H1 (cell line): Measurements from ENCODE around the gene MMADHC. TPM values are rescaled to one million over a fixed set of nuclear protein-coding genes. Genes with fewer than 3 reads are reported as not detected.
A peak's percentile ranks its signal among the peaks of the same experiment; 100 is the strongest.

Experiments
- CTCF ChIA-PET: fragments of 300-600 bp; sonication (Branson Sonifier 250); formaldehyde crosslinking; loops from one replicate; lab custom pipeline; 2021; ENCODE audit not compliant: partially characterized antibody; lab: Charles Lee
- POLR2A ChIA-PET: fragments of 300-600 bp; sonication (Branson Sonifier 250); formaldehyde crosslinking; loops from one replicate; lab custom pipeline; 2021; ENCODE audit warnings: inconsistent platforms; ENCODE audit not compliant: partially characterized antibody; lab: Charles Lee
- DNase-seq, 2 experiments: peaks; one replicate each; pipeline versions ENCODE4 v3.0.0 to v3.0.0-alpha.2; 2010 to 2022; ENCODE audit warnings: low spot score in 2 of 2, low read depth in 1 of 2, mixed read lengths in 1 of 2
- FAIRE-seq: peaks from 2 replicates; lab custom pipeline; 2011; peaks lifted over from hg19 to GRCh38; lab: Jason Lieb, UNC
- H2AFZ ChIP-seq: 2 replicates; pipeline ENCODE4 v1.8.1; 2012; ENCODE audit warnings: low read length, inconsistent platforms
- H2AK5ac ChIP-seq: 2 replicates; pipeline ENCODE4 v1.6.1; 2013; ENCODE audit warnings: low read depth, low read length
- H2BK120ac ChIP-seq: replicated peaks from 2 replicates; pipeline ENCODE3; 2013; ENCODE audit warnings: low read depth, low read length, inconsistent platforms
- H2BK12ac ChIP-seq: 2 replicates; pipeline ENCODE4 v1.6.1; 2013; ENCODE audit warnings: low read depth, low read length
- H2BK15ac ChIP-seq: 2 replicates; pipeline ENCODE4 v1.6.1; 2013; ENCODE audit warnings: low read length
- H2BK20ac ChIP-seq: 2 replicates; pipeline ENCODE4 v1.6.1; 2013; ENCODE audit warnings: low read length
- H2BK5ac ChIP-seq: 2 replicates; pipeline ENCODE4 v1.6.1; 2013; ENCODE audit warnings: low read depth, low read length
- H3K14ac ChIP-seq: 2 replicates; pipeline ENCODE4 v1.6.1; 2013; ENCODE audit warnings: inconsistent platforms; ENCODE audit not compliant: insufficient read length
- H3K18ac ChIP-seq: 2 replicates; pipeline ENCODE4 v1.6.1; 2013; ENCODE audit warnings: low read length; ENCODE audit errors: extremely low read depth
- H3K23ac ChIP-seq: 2 replicates; pipeline ENCODE4 v1.6.1; 2013; ENCODE audit warnings: inconsistent platforms; ENCODE audit not compliant: insufficient read length
- H3K23me2 ChIP-seq: 2 replicates; pipeline ENCODE4 v1.6.1; 2013; ENCODE audit warnings: low read depth, low read length
- H3K27ac ChIP-seq: 2 replicates; pipeline ENCODE4 v1.6.1; 2011; ENCODE audit warnings: low read depth, low read length, inconsistent platforms
- H3K27me3 ChIP-seq, 4 experiments: replicated peaks in 1 of 4; 1 replicate in 1 of 4; 2 replicates in 3 of 4; pipeline versions ENCODE4 v1.6.1 to v1.8.1; 2011 to 2013; ENCODE audit warnings: low read length in 3 of 4, mild to moderate bottlenecking in 3 of 4, inconsistent platforms in 2 of 4, mixed read lengths in 2 of 4, moderate library complexity in 1 of 4; ENCODE audit not compliant: control insufficient read depth in 3 of 4, insufficient read depth in 3 of 4; ENCODE audit errors: extremely low read depth in 1 of 4
- H3K36me3 ChIP-seq, 4 experiments: 2 replicates each; pipeline versions ENCODE4 v1.6.1 to v1.8.1; 2011 to 2013; ENCODE audit warnings: mild to moderate bottlenecking in 4 of 4, low read length in 3 of 4, moderate library complexity in 2 of 4, control low read depth in 1 of 4, inconsistent platforms in 1 of 4; ENCODE audit not compliant: insufficient read depth in 4 of 4, control insufficient read depth in 2 of 4
- H3K4ac ChIP-seq: replicated peaks from 2 replicates; pipeline ENCODE3; 2013; ENCODE audit warnings: low read length, low read depth, mixed read lengths, inconsistent platforms; ENCODE audit not compliant: insufficient read length
- H3K4me1 ChIP-seq, 4 experiments: replicated peaks in 1 of 4; 1 replicate in 1 of 4; 2 replicates in 3 of 4; pipeline versions ENCODE4 v1.6.1 to v1.8.1; 2011 to 2013; ENCODE audit warnings: low read length in 3 of 4, inconsistent platforms in 2 of 4, mixed read lengths in 1 of 4; ENCODE audit not compliant: insufficient read depth in 4 of 4, control insufficient read depth in 3 of 4
- H3K4me2 ChIP-seq, 2 experiments: 2 replicates each; pipeline versions ENCODE4 v1.6.1 to v1.8.1; 2011 to 2013; ENCODE audit warnings: low read depth in 2 of 2, low read length in 2 of 2, control low read depth in 1 of 2, inconsistent platforms in 1 of 2, mild to moderate bottlenecking in 1 of 2; ENCODE audit not compliant: insufficient read depth in 1 of 2
- H3K4me3 ChIP-seq, 4 experiments: fragments of 200-600, 300-600 bp in 1 of 4; sonication (generic), shearing (Covaris generic), sonication (Bioruptor Twin) in 1 of 4; 2 replicates each; pipeline versions ENCODE4 v1.5.1 to v1.8.1; 2011 to 2016; ENCODE audit warnings: low read length in 4 of 4, low read depth in 3 of 4, control low read depth in 2 of 4, inconsistent platforms in 2 of 4, mild to moderate bottlenecking in 2 of 4, mixed read lengths in 1 of 4, moderate library complexity in 1 of 4; ENCODE audit not compliant: insufficient read depth in 2 of 4; ENCODE audit errors: extremely low read depth in 1 of 4
- H3K56ac ChIP-seq: replicated peaks from 2 replicates; pipeline ENCODE3; 2013; ENCODE audit warnings: low read depth, mild to moderate bottlenecking, mixed read lengths, low read length, inconsistent platforms; ENCODE audit not compliant: insufficient read length
- H3K79me1 ChIP-seq: 2 replicates; pipeline ENCODE4 v1.6.1; 2013; ENCODE audit warnings: low read depth, low read length, control low read depth
- H3K79me2 ChIP-seq, 2 experiments: 2 replicates each; pipeline versions ENCODE4 v1.6.1 to v1.8.1; 2012 to 2013; ENCODE audit warnings: low read length in 2 of 2, mild to moderate bottlenecking in 2 of 2, inconsistent platforms in 1 of 2; ENCODE audit not compliant: insufficient read depth in 2 of 2, control insufficient read depth in 1 of 2
- H3K9ac ChIP-seq, 4 experiments: replicated peaks in 1 of 4; 1 replicate in 1 of 4; 2 replicates in 3 of 4; pipeline versions ENCODE4 v1.6.1 to v1.8.1; 2011 to 2013; ENCODE audit warnings: low read depth in 3 of 4, low read length in 3 of 4, control low read depth in 2 of 4, mild to moderate bottlenecking in 2 of 4, moderate library complexity in 2 of 4, inconsistent platforms in 1 of 4; ENCODE audit errors: extremely low read depth in 1 of 4
- H3K9me3 ChIP-seq, 2 experiments: 2 replicates each; pipeline versions ENCODE4 v1.6.1 to v1.8.1; 2012 to 2013; ENCODE audit warnings: mild to moderate bottlenecking in 2 of 2, moderate library complexity in 2 of 2, control low read depth in 1 of 2, inconsistent platforms in 1 of 2, low read depth in 1 of 2, low read length in 1 of 2, mixed read lengths in 1 of 2; ENCODE audit not compliant: insufficient read depth in 2 of 2
- H4K20me1 ChIP-seq, 2 experiments: replicated peaks in 1 of 2; 2 replicates each; pipeline versions ENCODE3 to v1.8.1; 2011 to 2013; ENCODE audit warnings: inconsistent platforms in 2 of 2, low read length in 2 of 2, mild to moderate bottlenecking in 1 of 2; ENCODE audit not compliant: insufficient read depth in 2 of 2, control insufficient read depth in 1 of 2
- H4K5ac ChIP-seq: 2 replicates; pipeline ENCODE4 v1.6.1; 2013; ENCODE audit warnings: low read length, low read depth, mixed read lengths, inconsistent platforms; ENCODE audit not compliant: insufficient read length
- H4K8ac ChIP-seq: 2 replicates; pipeline ENCODE4 v1.8.0; 2013; ENCODE audit warnings: mild to moderate bottlenecking, moderate library complexity, low read length, inconsistent platforms; ENCODE audit not compliant: insufficient read depth; ENCODE audit errors: extremely low read depth
- H4K91ac ChIP-seq: replicated peaks from 2 replicates; pipeline ENCODE3; 2013; ENCODE audit warnings: low read length, mixed read lengths, inconsistent platforms; ENCODE audit not compliant: insufficient read length
- CBX8 ChIP-seq: fragments of 300-800, 300-1000 bp; sonication (generic); IDR thresholded peaks from 2 replicates; pipeline ENCODE4 v1.7.1; 2016; ENCODE audit warnings: low read depth, low read length, borderline replicate concordance
- CHD1 ChIP-seq: IDR thresholded peaks from 2 replicates; pipeline ENCODE4 v1.6.1; 2012; ENCODE audit warnings: low read depth, low read length, improper control_type of control experiment
- EP300 ChIP-seq, 2 experiments: IDR thresholded peaks; 1 replicate in 1 of 2; 2 replicates in 1 of 2; pipeline ENCODE4 v1.6.1; 2011 to 2012; ENCODE audit warnings: low read depth in 2 of 2, low read length in 2 of 2, mild to moderate bottlenecking in 2 of 2, borderline replicate concordance in 1 of 2, inconsistent platforms in 1 of 2, moderate library complexity in 1 of 2
- KDM4A ChIP-seq: IDR thresholded peaks from one replicate; pipeline ENCODE4 v1.7.1; 2012; ENCODE audit warnings: low read depth, mild to moderate bottlenecking, moderate library complexity, low read length, inconsistent platforms; ENCODE audit not compliant: severe bottlenecking
- NANOG ChIP-seq: IDR thresholded peaks from 2 replicates; pipeline ENCODE4 v1.6.1; 2011; ENCODE audit warnings: low read length, low read depth, mild to moderate bottlenecking, inconsistent platforms; ENCODE audit not compliant: insufficient read depth, poor library complexity, severe bottlenecking
- RNF2 ChIP-seq: fragments of 200-900, 300-1000 bp; sonication (generic); IDR thresholded peaks from 2 replicates; pipeline ENCODE4 v1.7.1; 2016; ENCODE audit warnings: borderline replicate concordance, low read depth, mild to moderate bottlenecking, antibody characterized with exemption, low read length; ENCODE audit not compliant: poor library complexity, severe bottlenecking; ENCODE audit errors: missing control alignments
- SIN3A ChIP-seq, 2 experiments: IDR thresholded peaks in 1 of 2; conservative IDR thresholded peaks in 1 of 2; 2 replicates each; pipeline ENCODE4 v1.6.1; 2011 to 2012; ENCODE audit warnings: low read length in 2 of 2, improper control_type of control experiment in 1 of 2, low read depth in 1 of 2, mild to moderate bottlenecking in 1 of 2
- SIX5 ChIP-seq: IDR thresholded peaks from 2 replicates; pipeline ENCODE4 v1.6.1; 2011; ENCODE audit warnings: mild to moderate bottlenecking, low read depth, low read length
- SRF ChIP-seq: IDR thresholded peaks from 2 replicates; pipeline ENCODE4 v1.6.1; 2011; ENCODE audit warnings: mild to moderate bottlenecking, low read depth, low read length, moderate library complexity
- SUZ12 ChIP-seq: fragments of 200-600 bp; sonication (generic); IDR thresholded peaks from 2 replicates; pipeline ENCODE4 v1.6.1; 2012; ENCODE audit warnings: mild to moderate bottlenecking, inconsistent platforms, low read length, moderate library complexity, mixed read lengths
- WGBS, 2 experiments: shearing (Covaris generic) in 1 of 2; methylation state at CpG; one replicate each; pipeline versions ENCODE4 v1.1.6 to v1.1.7; 2013 to 2015; ENCODE audit warnings: low lambda C conversion rate in 2 of 2, mixed read lengths in 2 of 2, inconsistent platforms in 1 of 2, low coverage in 1 of 2, missing lambda C conversion rate in 1 of 2; ENCODE audit not compliant: insufficient replicate concordance in 2 of 2, insufficient coverage in 1 of 2, insufficient read length in 1 of 2; ENCODE audit errors: extremely low coverage in 1 of 2, missing lambda C conversion rate in 1 of 2; 5-methylcytosine and 5-hydroxymethylcytosine counted together
- polyA plus RNA-seq, 7 experiments: library from polyadenylated mRNA; depleted of rRNA in 3 of 7; stranded (reverse) in 5 of 7; unstranded in 2 of 7; fragments of >200 nt in 5 of 7; fragments of 200-250 nt in 2 of 7; gene quantifications; 1 replicate in 5 of 7; 2 replicates in 1 of 7; 4 replicates in 1 of 7; pipeline versions ENCODE4 v1.2.1 to v1.2.3, GENCODE V29; 2011 to 2013; ENCODE audit warnings: missing spikeins in 2 of 7, mixed read lengths in 2 of 7
- total RNA-seq: library from RNA; stranded (reverse); fragmentation: NEBNext Ultra II Directional; extraction: Animal tissue kit (Norgen Biotek cat#: 25700); gene quantifications from 2 replicates; pipeline ENCODE4 v1.2.1, GENCODE V29; 2021

Gene MMADHC
- total and polyA plus RNA-seq, 2 of the 8 experiments (the other 6 are each of a cell fraction or from before 2014, with no cell fraction given): 61.1 to 130 TPM

DNA sequence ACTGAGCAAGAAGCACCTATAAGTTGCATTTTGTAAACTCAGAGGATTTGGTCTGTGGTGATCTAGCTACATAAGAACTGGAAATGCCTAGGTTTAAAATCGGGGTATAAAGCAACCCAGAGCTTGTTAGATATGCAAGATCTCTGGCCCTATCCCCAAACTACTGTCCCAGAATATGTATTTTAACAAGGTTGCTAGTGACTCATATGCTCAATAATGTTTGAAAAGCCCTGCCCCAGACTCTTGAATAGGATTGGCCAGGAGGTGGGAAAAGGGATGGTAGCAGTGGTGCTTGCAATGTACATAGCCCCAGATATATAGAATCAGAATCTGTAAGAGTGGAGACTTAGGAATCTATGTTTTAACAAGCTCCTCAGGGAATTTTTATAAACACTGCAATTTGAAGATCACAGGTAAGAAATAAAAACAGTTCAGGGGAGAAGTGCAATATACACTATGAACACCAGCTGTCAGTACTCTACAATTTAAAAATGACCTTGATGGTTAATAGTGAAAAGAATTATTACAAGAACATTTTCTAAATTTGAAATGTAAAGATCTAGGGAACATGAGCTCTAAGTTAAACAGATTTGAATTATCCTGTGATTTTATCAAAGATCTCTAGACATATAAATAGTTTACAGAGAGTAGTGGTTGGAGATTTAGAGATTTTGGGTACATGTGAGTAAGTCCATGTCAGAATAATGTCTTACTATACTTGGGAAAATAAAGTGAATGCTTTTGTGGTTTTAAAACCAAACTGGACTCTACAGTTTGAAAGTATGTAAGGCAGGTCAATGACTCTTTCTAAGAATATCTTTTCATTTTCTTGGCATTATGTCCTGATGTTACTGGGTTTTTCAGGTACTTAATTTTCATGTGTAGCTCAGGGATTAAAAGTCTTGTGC, 7.7 kb upstream of the MMADHC start:
- Histone ChIP-seq H3K27me3 (no peaks in the 10 kb centered on the region), H3K27ac (no peak overlapping the region), H2BK120ac (no peak overlapping the region), H2AFZ (0 out of 2 replicates have a peak overlapping the region, but pooled peaks have one; percentile 25), H2BK12ac (no peak overlapping the region), H2BK20ac (no peak overlapping the region), H3K18ac (no peak overlapping the region), H3K14ac (no peak overlapping the region), H3K23me2 (no peaks in the 10 kb centered on the region), H3K9ac (peak overlapping the region in 1 of 4 experiments; percentile 34; a peak in 1 of 7 replicates), H3K79me2 (no peaks in the 10 kb centered on the region), H2AK5ac (no peak overlapping the region), H4K5ac (no peak overlapping the region), H3K23ac (no peak overlapping the region), H3K4me2 (no peak overlapping the region), H3K36me3 (no peaks in the 10 kb centered on the region), H4K8ac (no peak overlapping the region), H4K20me1 (no peaks in the 10 kb centered on the region), H3K79me1 (no peaks in the 10 kb centered on the region), H3K9me3 (no peaks in the 10 kb centered on the region), H3K4ac (no peak overlapping the region), H3K56ac (no peak overlapping the region), H2BK15ac (no peak overlapping the region), H3K4me1 (no peaks in the 10 kb centered on the region), H3K4me3 (no peak overlapping the region), H4K91ac (no peak overlapping the region), H2BK5ac (no peak overlapping the region)
- FAIRE-seq: no peak
- DNase-seq: no peak
- 86% methylated on average over 1 of the region's 1 CpG; no CpG with 5 or more reads in 1 of the 2 experiments for WGBS, 2 experiments
- ChIA-PET POLR2A (interaction anchor here (0.6 to 0.7 kb wide), 2 partner anchors 884 to 890 kb away, joined by 3 to 4 read pairs; no protein-coding TSS in a partner anchor), CTCF (interaction anchor here (0.8 to 3.6 kb wide), 8 partner anchors 16 to 1644 kb away, joined by 3 to 24 read pairs (median 3); no protein-coding TSS in a partner anchor)
- TF ChIP-seq CBX8: no peak
- no peak for TF ChIP-seq CHD1
- TF ChIP-seq SIX5: no peak
- TF ChIP-seq SUZ12: no peak
- no peak for TF ChIP-seq EP300 (IDR thresholded peaks at IDR 0.05; ENCODE audit: borderline replicate concordance in 1 of 2, low read depth in 2 of 2, low read length in 2 of 2)
- TF ChIP-seq SIN3A (conservative IDR thresholded peaks at IDR 0.05 in 1 of 2, IDR thresholded peaks at IDR 0.05 in 1 of 2; ENCODE audit: low read depth in 1 of 2, low read length in 2 of 2): no peak
- no peak for TF ChIP-seq RNF2
- no peak for TF ChIP-seq SRF
- no peak for TF ChIP-seq KDM4A
- TF ChIP-seq NANOG: no peak
